ENCODE measurements around the gene HPCAL1. TPM values are rescaled to one million over a fixed set of nuclear protein-coding genes. Genes with fewer than 3 reads are reported as not detected.
"Not testable (repeated sequence)": the region's sequence is repeated elsewhere in the genome, so short reads cannot be mapped to it uniquely, and the experiment has no call there.

HPCAL1 gene
- total and polyA plus RNA-seq, 4 donors = 28.2 to 159 (median 95.0) TPM

DNA sequence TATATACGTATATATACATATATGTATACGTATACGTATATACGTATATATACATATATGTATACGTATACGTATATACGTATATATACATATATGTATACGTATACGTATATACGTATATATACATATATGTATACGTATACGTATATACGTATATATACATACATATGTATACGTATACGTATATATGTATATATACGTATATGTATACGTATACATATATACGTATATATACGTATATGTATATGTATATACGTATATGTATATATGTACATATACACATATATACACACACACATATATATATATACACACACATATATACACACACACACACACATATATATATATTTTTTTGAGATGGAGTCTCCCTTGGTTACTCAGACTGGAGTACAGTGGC lies 11.3 kb upstream of the HPCAL1 start:
- not testable (repeated sequence) for H3K4me1 ChIP-seq (ENCODE audit: control insufficient read depth, insufficient read depth, low read length); DNase-seq (ENCODE audit: low read depth in 4 of 6, low spot score in 6 of 6); H3K36me3 ChIP-seq (ENCODE audit: control insufficient read depth, insufficient read depth, low read length); H3K27me3 ChIP-seq (ENCODE audit: control insufficient read depth, insufficient read depth, low read length); H3K27ac ChIP-seq (ENCODE audit: low read depth, low read length); H3K9me3 ChIP-seq (ENCODE audit: control insufficient read depth, insufficient read depth, low read length); H3K4me3 ChIP-seq (ENCODE audit: low read depth, low read length)
- no CpG with 5 or more reads among the region's 20 CpGs for WGBS (ENCODE audit: insufficient coverage)

DNA sequence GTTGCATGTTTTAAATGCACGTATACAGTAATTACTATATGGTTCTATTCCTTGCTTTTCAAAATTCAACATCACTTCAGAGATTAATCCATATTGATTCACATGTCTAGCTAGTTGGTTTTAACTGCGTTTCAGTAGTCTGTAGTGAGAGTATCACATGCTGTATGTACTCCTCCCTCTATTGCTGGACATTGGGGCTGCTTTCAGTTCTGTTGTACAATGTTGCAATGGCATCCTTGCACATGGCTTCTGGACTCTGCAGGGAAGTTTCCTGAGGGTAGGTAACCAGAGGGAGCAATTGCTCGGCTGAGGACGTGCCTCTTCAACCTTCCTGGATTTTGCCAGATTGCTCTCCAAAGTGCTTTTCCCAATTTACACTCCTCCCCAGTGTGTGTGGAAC lies 10.7 kb upstream of the HPCAL1 start:
- no peak for DNase-seq (ENCODE audit: low read depth in 4 of 6, low spot score in 6 of 6)
- Histone ChIP-seq H3K4me1 (ENCODE audit: control insufficient read depth, insufficient read depth, low read length) (peaks cover under 1% of the 10 kb centered on the region), H3K36me3 (ENCODE audit: control insufficient read depth, insufficient read depth, low read length) (no peaks in the 10 kb centered on the region), H3K27ac (ENCODE audit: low read depth, low read length) (no peak overlapping the region), H3K9me3 (ENCODE audit: control insufficient read depth, insufficient read depth, low read length) (peaks cover 8% of the 10 kb centered on the region), H3K27me3 (ENCODE audit: control insufficient read depth, insufficient read depth, low read length) (no peaks in the 10 kb centered on the region), H3K4me3 (ENCODE audit: low read depth, low read length) (no peak overlapping the region)
- WGBS (ENCODE audit: insufficient coverage) = no CpG with 5 or more reads among the region's 4 CpGs

- no peak overlapping the region for H3K27ac ChIP-seq (ENCODE audit: low read depth, low read length)
- no peaks in the 10 kb centered on the region for H3K4me1 ChIP-seq (ENCODE audit: control insufficient read depth, insufficient read depth, low read length)
- H3K36me3 ChIP-seq (ENCODE audit: control insufficient read depth, insufficient read depth, low read length) = no peaks in the 10 kb centered on the region
- DNase-seq (ENCODE audit: low read depth in 4 of 6, low spot score in 6 of 6) = no peak
- no peaks in the 10 kb centered on the region for H3K27me3 ChIP-seq (ENCODE audit: control insufficient read depth, insufficient read depth, low read length)
- H3K9me3 ChIP-seq (ENCODE audit: control insufficient read depth, insufficient read depth, low read length) = peaks cover 8% of the 10 kb centered on the region
- no peak overlapping the region for H3K4me3 ChIP-seq (ENCODE audit: low read depth, low read length)
These were observed 9.1 kb upstream of the HPCAL1 start for GRCh38 chr2:10293603-10294002.

GRCh38 chr2:10294077-10294476 lies 8.6 kb upstream of the HPCAL1 start:
- Histone ChIP-seq H3K27me3 (ENCODE audit: control insufficient read depth, insufficient read depth, low read length) (no peaks in the 10 kb centered on the region), H3K4me1 (ENCODE audit: control insufficient read depth, insufficient read depth, low read length) (no peaks in the 10 kb centered on the region), H3K27ac (ENCODE audit: low read depth, low read length) (no peak overlapping the region), H3K4me3 (ENCODE audit: low read depth, low read length) (no peak overlapping the region), H3K9me3 (ENCODE audit: control insufficient read depth, insufficient read depth, low read length) (peaks cover 8% of the 10 kb centered on the region), H3K36me3 (ENCODE audit: control insufficient read depth, insufficient read depth, low read length) (no peaks in the 10 kb centered on the region)
- no peak for DNase-seq (ENCODE audit: low read depth in 4 of 6, low spot score in 6 of 6)
- no CpG with 5 or more reads among the region's 1 CpG for WGBS (ENCODE audit: insufficient coverage)

- not testable (repeated sequence) for H3K4me3 ChIP-seq (ENCODE audit: low read depth, low read length); DNase-seq (ENCODE audit: low read depth in 4 of 6, low spot score in 6 of 6); H3K9me3 ChIP-seq (ENCODE audit: control insufficient read depth, insufficient read depth, low read length); H3K27ac ChIP-seq (ENCODE audit: low read depth, low read length); H3K27me3 ChIP-seq (ENCODE audit: control insufficient read depth, insufficient read depth, low read length); H3K36me3 ChIP-seq (ENCODE audit: control insufficient read depth, insufficient read depth, low read length); H3K4me1 ChIP-seq (ENCODE audit: control insufficient read depth, insufficient read depth, low read length)
- no CpG with 5 or more reads among the region's 4 CpGs for WGBS (ENCODE audit: insufficient coverage)
These were observed 7.1 kb upstream of the HPCAL1 start for GRCh38 chr2:10295649-10296048.

- H3K4me1 ChIP-seq (ENCODE audit: control insufficient read depth, insufficient read depth, low read length) = peaks cover 2% of the 10 kb centered on the region
- no peak overlapping the region for H3K4me3 ChIP-seq (ENCODE audit: low read depth, low read length)
- H3K27me3 ChIP-seq (ENCODE audit: control insufficient read depth, insufficient read depth, low read length) = no peaks in the 10 kb centered on the region
- 96% methylated on average over 8 of the region's 8 CpGs for WGBS (ENCODE audit: insufficient coverage)
- H3K27ac ChIP-seq (ENCODE audit: low read depth, low read length) = no peak overlapping the region
- peaks cover 8% of the 10 kb centered on the region for H3K9me3 ChIP-seq (ENCODE audit: control insufficient read depth, insufficient read depth, low read length)
- DNase-seq (ENCODE audit: low read depth in 4 of 6, low spot score in 6 of 6) = no peak
- H3K36me3 ChIP-seq (ENCODE audit: control insufficient read depth, insufficient read depth, low read length) = no peaks in the 10 kb centered on the region
These were observed 6.6 kb upstream of the HPCAL1 start for GRCh38 chr2:10296142-10296541.

DNA sequence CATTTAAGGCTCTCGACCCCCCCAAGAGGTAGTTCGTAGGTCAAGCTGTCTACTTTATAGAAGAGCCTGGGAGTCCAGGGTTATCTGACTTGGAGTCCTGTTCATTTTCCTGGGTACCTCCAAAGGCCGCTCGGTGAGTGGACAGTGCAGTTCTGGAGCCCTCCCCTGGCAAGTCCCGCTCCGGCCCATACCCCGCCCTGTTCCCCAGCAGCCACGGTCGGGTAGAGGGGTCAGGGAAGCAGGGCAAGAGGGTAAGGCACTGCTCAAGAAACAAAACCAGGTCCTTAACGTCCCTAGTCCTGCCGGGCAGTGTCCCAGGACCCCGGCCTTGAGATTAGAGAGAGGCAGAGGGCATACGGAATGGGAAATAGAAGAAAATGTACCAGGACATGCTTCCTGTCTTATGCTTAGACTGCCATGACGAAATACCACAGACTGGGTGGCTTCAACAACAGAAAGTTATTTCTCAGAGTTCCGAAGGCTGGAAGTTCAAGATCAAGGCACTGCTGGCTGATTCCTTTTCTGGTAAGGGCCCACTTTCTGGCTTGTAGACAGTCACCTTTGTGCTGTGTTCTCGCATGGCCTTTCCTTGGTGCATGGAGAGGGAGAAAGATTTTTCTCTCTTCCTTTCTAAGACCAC lies 5.4 kb upstream of the HPCAL1 start:
- no peak overlapping the region for H3K4me3 ChIP-seq (ENCODE audit: low read depth, low read length)
- no peaks in the 10 kb centered on the region for H3K36me3 ChIP-seq (ENCODE audit: control insufficient read depth, insufficient read depth, low read length)
- 88% methylated on average over 15 of the region's 16 CpGs for WGBS (ENCODE audit: insufficient coverage)
- H3K27ac ChIP-seq (ENCODE audit: low read depth, low read length) = no peak overlapping the region
- H3K9me3 ChIP-seq (ENCODE audit: control insufficient read depth, insufficient read depth, low read length) = peaks cover 8% of the 10 kb centered on the region
- peaks cover 13% of the 10 kb centered on the region for H3K4me1 ChIP-seq (ENCODE audit: control insufficient read depth, insufficient read depth, low read length)
- no peak for DNase-seq (ENCODE audit: low read depth in 4 of 6, low spot score in 6 of 6)
- H3K27me3 ChIP-seq (ENCODE audit: control insufficient read depth, insufficient read depth, low read length) = no peaks in the 10 kb centered on the region

GRCh38 chr2:10297959-10298531 lies 4.7 kb upstream of the HPCAL1 start:
- no peak overlapping the region for H3K4me3 ChIP-seq (ENCODE audit: low read depth, low read length)
- H3K9me3 ChIP-seq (ENCODE audit: control insufficient read depth, insufficient read depth, low read length) = peaks cover 8% of the 10 kb centered on the region
- H3K36me3 ChIP-seq (ENCODE audit: control insufficient read depth, insufficient read depth, low read length) = no peaks in the 10 kb centered on the region
- 84% methylated on average over 4 of the region's 7 CpGs for WGBS (ENCODE audit: insufficient coverage)
- H3K4me1 ChIP-seq (ENCODE audit: control insufficient read depth, insufficient read depth, low read length) = peaks cover 13% of the 10 kb centered on the region
- H3K27ac ChIP-seq (ENCODE audit: low read depth, low read length) = no peak overlapping the region
- no peaks in the 10 kb centered on the region for H3K27me3 ChIP-seq (ENCODE audit: control insufficient read depth, insufficient read depth, low read length)
- DNase-seq (ENCODE audit: low read depth in 4 of 6, low spot score in 6 of 6) = no peak

- H3K4me1 ChIP-seq (ENCODE audit: control insufficient read depth, insufficient read depth, low read length) = peaks cover 20% of the 10 kb centered on the region
- not testable (repeated sequence) for H3K27me3 ChIP-seq (ENCODE audit: control insufficient read depth, insufficient read depth, low read length); H3K4me3 ChIP-seq (ENCODE audit: low read depth, low read length); DNase-seq (ENCODE audit: low read depth in 4 of 6, low spot score in 6 of 6); H3K9me3 ChIP-seq (ENCODE audit: control insufficient read depth, insufficient read depth, low read length); H3K36me3 ChIP-seq (ENCODE audit: control insufficient read depth, insufficient read depth, low read length); H3K27ac ChIP-seq (ENCODE audit: low read depth, low read length)
These were observed 3.9 kb upstream of the HPCAL1 start for GRCh38 chr2:10298777-10299176.

GRCh38 chr2:10300328-10300920 lies 2.3 kb upstream of the HPCAL1 start:
- H3K4me3 ChIP-seq (ENCODE audit: low read depth, low read length) = no peak overlapping the region
- WGBS (ENCODE audit: insufficient coverage) = no CpG with 5 or more reads among the region's 3 CpGs
- H3K27me3 ChIP-seq (ENCODE audit: control insufficient read depth, insufficient read depth, low read length) = no peaks in the 10 kb centered on the region
- H3K36me3 ChIP-seq (ENCODE audit: control insufficient read depth, insufficient read depth, low read length) = no peaks in the 10 kb centered on the region
- peaks cover 33% of the 10 kb centered on the region for H3K4me1 ChIP-seq (ENCODE audit: control insufficient read depth, insufficient read depth, low read length)
- no peak overlapping the region for H3K27ac ChIP-seq (ENCODE audit: low read depth, low read length)
- H3K9me3 ChIP-seq (ENCODE audit: control insufficient read depth, insufficient read depth, low read length) = no peaks in the 10 kb centered on the region
- DNase-seq (ENCODE audit: low read depth in 4 of 6, low spot score in 6 of 6) = no peak

Data from spinal cord (tissue), 10 donors.